ENCODE results near the gene ARHGEF11.
A peak's percentile ranks its signal among the peaks of the same experiment; 100 is the strongest.
"Not testable (repeated sequence)": the region's sequence is repeated elsewhere in the genome, so short reads cannot be mapped to it uniquely, and the experiment has no call there.

Gene ARHGEF11

GRCh38 chr1:157045250-157046218 is at the start of gene ARHGEF11:
Gene ARHGEF11, minus strand, starts transcription at chr1:157045742. Its CDS starts 1,412 bp downstream, at chr1:157044330.
- no peak for DNase-seq (ENCODE audit: low read depth)

- no peak for DNase-seq (ENCODE audit: low read depth)
These were observed 49.5 kb upstream of the ARHGEF11 start for GRCh38 chr1:157095091-157095490.

DNA sequence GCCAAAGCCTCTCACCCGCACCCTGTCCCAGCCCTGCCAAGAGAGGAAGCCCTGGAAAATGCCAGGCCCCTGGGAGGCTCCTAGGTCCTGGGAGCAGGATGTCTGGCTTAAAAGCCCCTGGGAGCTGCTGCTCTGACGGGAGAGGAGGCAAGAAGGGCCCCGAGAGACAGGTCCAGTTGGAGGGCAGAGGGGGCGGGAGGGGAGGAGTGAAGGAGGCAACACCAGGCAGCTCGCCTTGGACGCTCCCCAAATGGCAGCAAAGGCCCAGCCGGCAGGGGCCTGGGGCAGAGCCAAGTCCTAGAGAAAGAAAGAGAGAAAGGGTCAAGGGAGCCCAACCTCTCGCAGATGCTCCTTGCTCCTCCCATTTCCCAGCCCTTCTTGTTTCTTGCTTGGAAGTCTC is 47.3 kb upstream of the ARHGEF11 start:
- no peak for DNase-seq (ENCODE audit: low read depth)

- DNase-seq (ENCODE audit: low read depth): no peak
These were observed 46.2 kb upstream of the ARHGEF11 start for GRCh38 chr1:157091668-157092273.

DNA sequence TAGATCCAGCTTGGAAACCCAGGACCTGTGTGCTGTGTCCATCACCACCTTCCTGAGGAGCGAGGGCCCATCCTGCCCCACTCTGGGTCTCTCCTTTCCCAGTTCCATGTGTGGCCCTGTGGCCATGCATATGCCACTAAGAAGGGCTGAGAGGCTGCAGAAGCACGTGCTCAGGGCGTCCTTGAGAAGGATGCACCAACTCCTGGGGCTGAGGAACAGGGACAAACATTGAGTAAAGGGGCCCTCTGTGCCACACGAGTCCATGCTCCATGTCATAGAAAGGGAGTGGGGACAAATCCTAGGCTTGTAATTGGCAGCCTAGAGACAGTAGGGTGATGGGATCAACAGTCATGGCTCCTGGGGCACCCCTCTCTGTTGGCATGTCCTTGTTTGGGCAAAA is 45.6 kb upstream of the ARHGEF11 start:
- no peak for DNase-seq (ENCODE audit: low read depth)

DNA sequence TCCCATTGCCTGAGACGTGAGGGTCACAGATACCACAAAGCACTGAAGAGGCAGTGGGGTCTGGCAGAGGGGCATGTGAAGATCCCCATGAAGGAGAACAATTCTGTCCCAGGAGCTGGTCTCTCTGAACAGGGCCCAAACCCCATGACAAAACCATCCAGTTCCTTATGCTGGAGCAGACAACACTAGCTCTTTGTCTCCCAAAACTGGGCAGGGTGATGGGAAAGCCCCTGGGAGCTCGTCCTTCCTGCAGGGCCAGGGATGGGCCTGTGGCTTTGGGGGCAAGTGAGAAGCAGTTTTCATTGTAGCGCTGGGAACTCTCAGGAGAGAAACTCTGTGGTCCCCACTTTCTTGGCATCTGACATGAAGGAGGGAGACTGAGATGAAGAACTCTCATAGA is 45.2 kb upstream of the ARHGEF11 start:
- no peak for DNase-seq (ENCODE audit: low read depth)

- DNase-seq (ENCODE audit: low read depth): peak; percentile 58
These were observed 44.7 kb upstream of the ARHGEF11 start for GRCh38 chr1:157090196-157090647.

DNA sequence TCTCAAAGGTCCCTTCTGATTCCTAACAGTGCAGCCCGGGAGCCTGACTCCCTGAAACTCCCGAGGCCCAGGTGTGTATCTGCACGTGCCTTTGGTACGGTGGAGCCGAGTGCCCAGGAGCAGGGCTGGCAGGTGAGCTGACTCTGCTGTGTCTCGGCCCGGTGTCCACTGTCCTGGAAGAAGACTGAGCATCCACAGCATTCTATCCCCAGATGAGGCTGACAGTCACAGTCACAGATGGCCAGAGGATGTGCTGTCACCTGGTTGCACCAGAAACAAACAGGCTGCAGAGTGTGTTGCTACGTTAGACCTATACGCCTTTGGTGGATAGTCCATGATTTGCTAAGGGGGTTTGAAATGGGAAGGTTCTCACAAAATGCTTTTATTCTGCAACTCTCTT is 44.2 kb upstream of the ARHGEF11 start:
- DNase-seq (ENCODE audit: low read depth): no peak

GRCh38 chr1:157088607-157089006 is 43.1 kb upstream of the ARHGEF11 start:
- DNase-seq (ENCODE audit: low read depth): no peak

- DNase-seq (ENCODE audit: low read depth): no peak
These were observed 41.5 kb upstream of the ARHGEF11 start for GRCh38 chr1:157087030-157087429.

GRCh38 chr1:157086299-157086698 is 40.8 kb upstream of the ARHGEF11 start:
- DNase-seq (ENCODE audit: low read depth): no peak

- DNase-seq (ENCODE audit: low read depth): no peak
These were observed 39.9 kb upstream of the ARHGEF11 start for GRCh38 chr1:157085421-157085820.

DNA sequence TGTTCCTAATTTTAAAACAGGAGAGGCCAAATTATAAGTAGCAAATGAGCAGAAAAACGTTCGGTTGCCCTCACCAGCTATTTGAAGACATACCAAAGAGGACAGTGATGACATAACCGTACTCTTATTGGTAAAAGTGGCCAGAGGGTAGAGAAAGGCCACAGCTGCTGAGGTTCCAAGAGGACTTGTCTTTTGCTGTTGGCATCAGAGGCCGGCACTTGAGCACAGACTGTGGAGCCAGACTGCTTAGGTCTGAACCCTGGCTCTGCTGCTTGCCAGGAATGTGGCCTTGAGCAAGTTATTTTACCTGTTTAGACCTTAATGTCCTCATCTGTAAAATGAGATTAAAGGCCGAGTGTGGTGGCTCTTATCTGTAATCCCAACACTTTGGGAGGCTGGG is 39.2 kb upstream of the ARHGEF11 start:
- DNase-seq (ENCODE audit: low read depth): no peak

GRCh38 chr1:157081707-157082106 is 36.2 kb upstream of the ARHGEF11 start:
- no peak for DNase-seq (ENCODE audit: low read depth)

DNA sequence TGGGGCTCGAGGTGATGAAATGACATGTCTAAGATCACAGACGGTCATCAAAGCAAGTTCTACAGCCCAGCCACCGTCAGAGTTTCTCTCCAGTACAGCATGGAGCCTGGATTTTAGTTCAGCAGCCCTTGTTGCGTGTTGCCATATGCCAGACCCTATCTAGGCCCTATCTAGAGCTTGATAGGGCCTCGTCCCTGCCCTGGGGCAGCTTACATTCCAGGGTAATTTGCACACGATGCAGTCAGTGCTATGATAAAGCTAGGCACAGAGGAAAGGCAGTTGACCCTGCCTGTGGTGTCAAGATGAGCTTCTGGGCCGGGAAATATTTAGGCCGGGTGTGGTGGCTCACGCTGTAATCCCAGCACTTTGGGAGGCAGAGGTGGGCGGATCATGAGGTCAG is 35.2 kb upstream of the ARHGEF11 start:
- DNase-seq (ENCODE audit: low read depth): no peak

- no peak for DNase-seq (ENCODE audit: low read depth)
These were observed 31.9 kb upstream of the ARHGEF11 start for GRCh38 chr1:157077394-157077793.

DNA sequence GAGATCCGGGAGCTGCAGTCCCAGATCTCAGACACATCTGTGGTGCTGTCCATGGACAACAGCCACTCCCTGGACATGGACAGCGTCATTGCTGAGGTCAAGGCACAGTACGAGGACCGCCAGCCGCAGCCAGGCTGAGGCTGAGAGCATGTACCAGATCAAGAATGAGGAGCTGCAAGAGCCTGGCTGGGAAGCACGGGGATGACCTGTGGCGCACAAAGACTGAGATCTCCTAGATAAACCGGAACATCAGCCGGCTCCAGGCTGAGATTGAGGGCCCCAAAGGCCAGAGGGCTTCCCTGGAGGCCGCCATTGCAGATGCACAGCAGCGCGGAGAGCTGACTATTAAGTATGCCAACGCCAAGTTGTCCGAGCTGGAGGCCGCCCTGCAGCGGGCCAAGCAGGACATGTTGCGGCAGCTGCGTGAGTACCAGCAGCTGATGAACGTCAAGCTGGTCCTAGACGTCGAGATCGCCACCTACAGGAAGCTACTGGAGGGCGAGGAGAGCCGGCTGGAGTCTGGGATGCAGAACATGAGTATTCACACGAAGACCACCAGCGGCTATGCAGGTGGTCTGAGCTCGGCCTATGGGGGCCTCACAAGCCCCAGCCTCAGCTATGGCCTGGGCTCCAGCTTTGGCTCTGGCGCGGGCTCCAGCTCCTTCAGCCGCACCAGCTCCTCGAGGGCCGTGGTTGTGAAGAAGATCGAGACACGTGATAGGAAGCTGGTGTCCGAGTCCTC is 28.6 kb upstream of the ARHGEF11 start:
- no peak for DNase-seq (ENCODE audit: low read depth)

- no peak for DNase-seq (ENCODE audit: low read depth)
These were observed 24.1 kb upstream of the ARHGEF11 start for GRCh38 chr1:157069601-157070000.

DNA sequence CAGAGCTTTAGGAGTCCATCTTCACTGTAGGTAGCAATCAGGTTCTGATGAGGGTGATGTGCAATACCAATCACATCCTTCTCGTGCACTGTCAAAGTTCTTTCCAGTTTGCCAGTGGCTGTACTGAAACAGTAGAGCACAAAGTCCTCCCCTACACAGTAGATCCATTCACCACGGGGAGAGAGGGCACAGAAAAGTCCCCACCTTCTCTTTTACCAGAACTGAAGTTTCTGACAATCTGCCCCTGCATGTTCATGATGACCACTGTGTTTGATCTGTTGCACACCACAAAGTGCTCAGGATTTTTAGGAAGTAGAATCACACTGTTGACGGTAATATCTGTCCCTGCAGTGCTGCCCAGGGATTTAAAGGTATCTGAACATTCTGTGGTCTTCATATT is 13.7 kb upstream of the ARHGEF11 start:
- DNase-seq (ENCODE audit: low read depth): not testable (repeated sequence)

DNA sequence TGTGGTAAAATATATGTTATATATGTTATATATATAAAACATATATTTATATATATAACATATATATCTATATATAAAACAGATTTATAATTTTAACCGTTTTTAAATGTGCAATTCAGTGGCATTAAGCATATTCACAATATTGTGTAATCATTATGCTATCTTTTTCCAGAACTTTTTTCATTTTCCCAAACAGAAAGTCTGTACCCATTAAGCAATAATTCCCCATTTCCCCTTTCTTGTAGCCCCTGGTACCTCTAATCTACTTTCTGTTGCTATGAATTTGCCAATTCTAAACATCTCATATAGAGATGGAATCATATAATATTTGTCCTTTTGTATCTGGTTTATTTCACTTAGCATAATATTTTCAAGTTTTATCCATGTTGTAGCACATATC is 10.7 kb upstream of the ARHGEF11 start:
- no peak for DNase-seq (ENCODE audit: low read depth)

DNA sequence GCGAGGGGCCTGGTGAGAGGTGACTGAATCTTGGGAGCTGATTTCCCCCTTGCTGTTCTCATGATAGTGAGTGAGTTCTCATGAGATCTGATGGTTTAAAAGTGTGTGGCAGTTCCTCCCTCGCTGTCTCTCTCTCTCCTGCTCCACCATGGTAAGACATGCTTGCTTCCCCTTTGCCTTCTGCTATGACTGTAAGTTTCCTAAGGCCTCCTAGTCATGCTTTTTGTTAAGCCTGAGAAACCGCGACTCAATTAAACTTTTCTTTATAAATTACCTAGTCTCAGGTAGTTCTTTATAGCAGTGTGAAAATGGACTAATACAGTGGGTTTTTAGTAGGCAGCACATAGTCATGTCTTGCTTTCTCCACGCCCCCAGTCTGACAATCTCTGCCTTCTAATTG is 10.2 kb upstream of the ARHGEF11 start:
- DNase-seq (ENCODE audit: low read depth): not testable (repeated sequence)

DNA sequence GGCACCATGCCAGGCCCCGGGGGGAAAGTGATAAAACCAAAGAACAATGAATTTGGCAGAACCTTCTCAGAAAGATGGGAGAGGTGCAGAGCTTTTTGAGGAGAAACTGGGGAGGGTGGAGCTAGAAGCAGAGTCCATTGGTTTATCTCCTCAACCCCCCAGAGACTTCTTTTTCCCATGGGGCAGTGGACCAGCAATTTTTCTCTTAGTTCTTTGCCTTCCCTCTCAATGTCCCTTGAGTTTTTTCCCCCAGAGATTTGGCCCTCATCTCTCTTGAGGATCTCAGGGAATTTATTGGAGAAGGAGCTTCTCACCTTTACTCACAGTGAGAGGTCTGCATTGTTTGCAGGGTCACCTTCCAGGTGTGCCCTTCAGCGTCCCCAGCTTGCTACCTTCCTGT is 5.3 kb upstream of the ARHGEF11 start:
- DNase-seq (ENCODE audit: low read depth): no peak

DNA sequence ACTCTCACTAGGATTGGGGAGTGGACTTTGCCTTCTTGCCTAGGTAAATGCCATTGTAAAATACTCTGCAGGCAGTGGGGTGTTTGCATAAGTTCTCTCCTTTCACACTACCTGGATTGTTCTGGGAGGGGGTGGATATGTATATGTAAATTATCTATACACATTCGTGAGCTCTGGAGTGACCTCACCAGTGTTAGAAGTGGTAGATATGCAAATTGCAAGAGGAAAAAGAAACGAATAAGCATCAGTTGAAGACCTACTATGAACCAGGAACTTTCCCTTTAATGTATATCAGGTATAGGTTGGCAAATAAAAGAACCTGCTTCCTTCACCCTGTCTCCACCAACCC is 1.5 kb upstream of the ARHGEF11 start:
- no peak for DNase-seq (ENCODE audit: low read depth)
